Gastrocnemius medialis (tissue), 4 donors: ENCODE measurements around the gene BCAN.

Experiments used
- POLR2A ChIP-seq, 2 donors: fragments of 450-650 bp; IDR thresholded peaks; one replicate each; pipeline ENCODE4 v1.6.1; 2017; ENCODE audit warnings: antibody characterized with exemption in 2 of 2, mild to moderate bottlenecking in 2 of 2, moderate library complexity in 2 of 2
- TF ChIP-seq, protein P1 (sequence below), 5 experiments: fragments of 450-650 bp in 3 of 5; fragments of 200-600 bp in 2 of 5; sonication (generic) in 2 of 5; IDR thresholded peaks in 4 of 5; conservative IDR thresholded peaks in 1 of 5; 1 replicate in 4 of 5; 2 replicates in 1 of 5; pipeline ENCODE4 v1.5.1; 2016 to 2019; ENCODE audit warnings: antibody characterized with exemption in 5 of 5, mild to moderate bottlenecking in 3 of 5, moderate library complexity in 3 of 5

DNA sequence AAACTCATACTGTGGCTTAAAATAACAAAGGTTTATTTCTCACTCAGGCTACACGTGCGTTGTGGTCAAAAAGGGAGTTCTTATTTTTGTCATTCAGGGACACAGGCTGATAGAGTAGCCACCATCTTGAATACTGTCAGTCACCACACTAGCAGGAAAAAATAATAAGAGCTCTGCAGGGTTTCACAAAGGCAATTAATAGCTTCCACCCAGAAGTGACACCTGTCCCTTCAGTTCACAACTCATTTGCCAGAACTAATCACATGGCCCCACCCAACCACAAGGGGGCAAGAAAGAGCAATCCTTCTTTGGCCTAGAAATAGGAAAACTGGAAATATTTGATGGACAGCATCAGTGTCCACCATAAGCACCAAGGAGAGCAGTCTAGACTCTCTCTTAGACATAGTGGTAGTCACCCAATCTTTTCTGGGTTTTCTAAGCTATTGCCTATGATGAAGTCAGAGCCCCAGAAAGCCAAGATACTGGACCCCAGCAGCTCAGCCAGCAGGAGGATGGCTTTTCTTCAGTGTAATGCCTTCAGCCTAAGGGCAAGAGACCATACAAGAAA is 14.5 kb upstream of the BCAN start:
- TF ChIP-seq POLR2A (IDR thresholded peaks at IDR 0.05) = no peak
- TF ChIP-seq, protein P1, sequence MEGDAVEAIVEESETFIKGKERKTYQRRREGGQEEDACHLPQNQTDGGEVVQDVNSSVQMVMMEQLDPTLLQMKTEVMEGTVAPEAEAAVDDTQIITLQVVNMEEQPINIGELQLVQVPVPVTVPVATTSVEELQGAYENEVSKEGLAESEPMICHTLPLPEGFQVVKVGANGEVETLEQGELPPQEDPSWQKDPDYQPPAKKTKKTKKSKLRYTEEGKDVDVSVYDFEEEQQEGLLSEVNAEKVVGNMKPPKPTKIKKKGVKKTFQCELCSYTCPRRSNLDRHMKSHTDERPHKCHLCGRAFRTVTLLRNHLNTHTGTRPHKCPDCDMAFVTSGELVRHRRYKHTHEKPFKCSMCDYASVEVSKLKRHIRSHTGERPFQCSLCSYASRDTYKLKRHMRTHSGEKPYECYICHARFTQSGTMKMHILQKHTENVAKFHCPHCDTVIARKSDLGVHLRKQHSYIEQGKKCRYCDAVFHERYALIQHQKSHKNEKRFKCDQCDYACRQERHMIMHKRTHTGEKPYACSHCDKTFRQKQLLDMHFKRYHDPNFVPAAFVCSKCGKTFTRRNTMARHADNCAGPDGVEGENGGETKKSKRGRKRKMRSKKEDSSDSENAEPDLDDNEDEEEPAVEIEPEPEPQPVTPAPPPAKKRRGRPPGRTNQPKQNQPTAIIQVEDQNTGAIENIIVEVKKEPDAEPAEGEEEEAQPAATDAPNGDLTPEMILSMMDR (IDR thresholded peaks at IDR 0.05 in 4 of 5, conservative IDR thresholded peaks at IDR 0.05 in 1 of 5) = peak; percentile 24 to 63 (median 52)
